ENCODE results near the gene MEX3C.

The MEX3C gene

DNA sequence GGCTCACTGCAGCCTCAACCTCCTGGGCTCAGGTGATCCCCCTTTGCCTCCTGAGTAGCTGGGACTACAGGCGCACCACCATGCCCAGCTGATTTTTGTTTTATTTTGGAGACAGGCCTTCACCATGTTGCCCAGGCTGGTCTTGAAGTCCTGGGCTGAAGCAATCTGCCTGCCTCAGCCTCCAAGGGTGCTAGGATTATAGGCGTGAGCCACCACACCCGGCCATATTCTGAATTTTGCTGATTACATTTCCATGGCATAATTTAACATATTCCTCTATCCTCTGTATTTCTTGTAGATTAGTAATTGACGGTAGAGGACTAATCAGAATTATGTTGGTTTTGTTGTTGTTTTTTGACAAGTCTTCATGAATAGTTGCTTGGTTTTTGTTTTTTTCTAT is 50.6 kb downstream of the MEX3C start:
- no peak overlapping the region for H3K4me2 ChIP-seq (ENCODE audit: low read depth, low read length, poor library complexity, severe bottlenecking)
- no peak for TF ChIP-seq EZH2phosphoT487 (IDR thresholded peaks at IDR 0.05; ENCODE audit: borderline replicate concordance)
- TF ChIP-seq, protein P1, sequence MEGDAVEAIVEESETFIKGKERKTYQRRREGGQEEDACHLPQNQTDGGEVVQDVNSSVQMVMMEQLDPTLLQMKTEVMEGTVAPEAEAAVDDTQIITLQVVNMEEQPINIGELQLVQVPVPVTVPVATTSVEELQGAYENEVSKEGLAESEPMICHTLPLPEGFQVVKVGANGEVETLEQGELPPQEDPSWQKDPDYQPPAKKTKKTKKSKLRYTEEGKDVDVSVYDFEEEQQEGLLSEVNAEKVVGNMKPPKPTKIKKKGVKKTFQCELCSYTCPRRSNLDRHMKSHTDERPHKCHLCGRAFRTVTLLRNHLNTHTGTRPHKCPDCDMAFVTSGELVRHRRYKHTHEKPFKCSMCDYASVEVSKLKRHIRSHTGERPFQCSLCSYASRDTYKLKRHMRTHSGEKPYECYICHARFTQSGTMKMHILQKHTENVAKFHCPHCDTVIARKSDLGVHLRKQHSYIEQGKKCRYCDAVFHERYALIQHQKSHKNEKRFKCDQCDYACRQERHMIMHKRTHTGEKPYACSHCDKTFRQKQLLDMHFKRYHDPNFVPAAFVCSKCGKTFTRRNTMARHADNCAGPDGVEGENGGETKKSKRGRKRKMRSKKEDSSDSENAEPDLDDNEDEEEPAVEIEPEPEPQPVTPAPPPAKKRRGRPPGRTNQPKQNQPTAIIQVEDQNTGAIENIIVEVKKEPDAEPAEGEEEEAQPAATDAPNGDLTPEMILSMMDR (conservative IDR thresholded peaks at IDR 0.05; ENCODE audit: low read length): no peak

DNA sequence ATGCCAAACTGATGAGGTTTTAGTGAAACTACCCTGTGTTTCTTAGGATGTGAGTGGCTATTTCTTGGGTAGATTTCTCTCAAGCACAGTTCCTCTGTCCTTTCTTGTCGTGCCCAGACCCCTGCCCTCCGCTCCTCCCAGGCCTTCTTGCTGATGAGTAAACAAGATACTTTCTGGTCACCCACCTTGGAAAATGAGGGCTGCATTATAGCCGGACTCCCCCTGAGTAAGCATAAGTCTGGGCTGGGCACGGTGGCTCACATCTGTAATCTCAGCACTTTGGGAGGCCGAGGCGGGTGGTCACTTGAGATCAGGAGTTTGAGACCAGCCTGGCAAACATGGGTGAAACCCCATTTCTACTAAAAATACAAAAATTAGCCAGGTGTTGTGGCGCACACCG is 58.5 kb downstream of the MEX3C start:
- Histone ChIP-seq H3K36me3 (ENCODE audit: insufficient read depth, low read length) (no peaks in the 10 kb centered on the region), H3F3A (ENCODE audit: low read depth) (no peaks in the 10 kb centered on the region), H4K20me1 (ENCODE audit: insufficient read depth, low read length, poor library complexity, severe bottlenecking) (no peaks in the 10 kb centered on the region), H3K4me3 (ENCODE audit: low read length, poor library complexity, severe bottlenecking) (no peak overlapping the region), H3K4me2 (ENCODE audit: low read depth, low read length, poor library complexity, severe bottlenecking) (no peak overlapping the region), H3K79me2 (ENCODE audit: insufficient read depth, low read length) (no peaks in the 10 kb centered on the region), H3K9ac (ENCODE audit: low read depth, low read length, poor library complexity, severe bottlenecking) (no peak overlapping the region), H3K4me1 (ENCODE audit: insufficient read depth, low read length, poor library complexity, severe bottlenecking) (no peaks in the 10 kb centered on the region), H3K9me2 (replicated peaks; ENCODE audit: low read depth, low read length) (no peaks in the 10 kb centered on the region), H2AFZ (ENCODE audit: low read length) (no peak overlapping the region), H3K9me3 (ENCODE audit: insufficient read depth, low read depth, low read length) (no peaks in the 10 kb centered on the region), H3K27me3 (ENCODE audit: insufficient read depth, low read length, poor library complexity, severe bottlenecking) (no peaks in the 10 kb centered on the region)
- TF ChIP-seq, protein P1 (conservative IDR thresholded peaks at IDR 0.05; ENCODE audit: low read length): no peak
- TF ChIP-seq EZH2phosphoT487 (IDR thresholded peaks at IDR 0.05; ENCODE audit: borderline replicate concordance): no peak

More for the DNA sequence above, 50.6 kb downstream of the MEX3C start:
- Histone ChIP-seq H3K9me2 (replicated peaks; ENCODE audit: low read depth, low read length) (no peaks in the 10 kb centered on the region), H3K9me3 (ENCODE audit: insufficient read depth, low read depth, low read length) (no peaks in the 10 kb centered on the region), H3K9ac (ENCODE audit: low read depth, low read length, poor library complexity, severe bottlenecking) (no peak overlapping the region), H3K79me2 (ENCODE audit: insufficient read depth, low read length) (no peaks in the 10 kb centered on the region), H2AFZ (ENCODE audit: low read length) (no peak overlapping the region), H3K36me3 (ENCODE audit: insufficient read depth, low read length) (no peaks in the 10 kb centered on the region), H3K4me1 (ENCODE audit: insufficient read depth, low read length, poor library complexity, severe bottlenecking) (peaks cover 5% of the 10 kb centered on the region), H4K20me1 (ENCODE audit: insufficient read depth, low read length, poor library complexity, severe bottlenecking) (no peaks in the 10 kb centered on the region), H3K27me3 (ENCODE audit: insufficient read depth, low read length, poor library complexity, severe bottlenecking) (no peaks in the 10 kb centered on the region), H3K4me3 (ENCODE audit: low read length, poor library complexity, severe bottlenecking) (no peak overlapping the region), H3F3A (ENCODE audit: low read depth) (no peaks in the 10 kb centered on the region)

DNA sequence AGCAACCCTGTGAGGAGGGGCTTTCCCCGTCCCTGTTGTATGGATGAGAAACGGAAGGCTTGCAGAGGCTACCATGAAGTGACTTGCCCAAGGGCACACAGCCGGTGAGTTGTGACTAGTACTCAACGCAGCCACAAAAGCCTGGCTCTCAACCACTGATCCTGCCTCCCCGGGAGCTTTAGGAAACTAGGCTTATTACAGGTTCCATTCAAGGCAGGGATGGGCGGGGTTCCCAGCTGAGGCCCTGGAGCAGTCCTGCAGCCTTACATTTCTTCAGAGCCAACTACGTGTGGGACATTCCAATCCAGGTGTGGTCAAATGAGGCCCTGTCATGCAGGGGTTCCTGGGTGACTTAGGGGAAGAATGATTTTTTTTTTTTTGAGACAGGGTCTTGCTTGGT is 59.6 kb downstream of the MEX3C start:
- Histone ChIP-seq H3K36me3 (ENCODE audit: insufficient read depth, low read length) (no peaks in the 10 kb centered on the region), H3K9ac (ENCODE audit: low read depth, low read length, poor library complexity, severe bottlenecking) (no peak overlapping the region), H3K4me2 (ENCODE audit: low read depth, low read length, poor library complexity, severe bottlenecking) (no peak overlapping the region), H3K27me3 (ENCODE audit: insufficient read depth, low read length, poor library complexity, severe bottlenecking) (no peaks in the 10 kb centered on the region), H3K4me3 (ENCODE audit: low read length, poor library complexity, severe bottlenecking) (no peak overlapping the region), H3K4me1 (ENCODE audit: insufficient read depth, low read length, poor library complexity, severe bottlenecking) (no peaks in the 10 kb centered on the region), H4K20me1 (ENCODE audit: insufficient read depth, low read length, poor library complexity, severe bottlenecking) (no peaks in the 10 kb centered on the region), H3K79me2 (ENCODE audit: insufficient read depth, low read length) (no peaks in the 10 kb centered on the region), H2AFZ (ENCODE audit: low read length) (no peak overlapping the region), H3K9me2 (replicated peaks; ENCODE audit: low read depth, low read length) (no peaks in the 10 kb centered on the region), H3F3A (ENCODE audit: low read depth) (no peaks in the 10 kb centered on the region), H3K9me3 (ENCODE audit: insufficient read depth, low read depth, low read length) (no peaks in the 10 kb centered on the region)
- no peak for TF ChIP-seq EZH2phosphoT487 (IDR thresholded peaks at IDR 0.05; ENCODE audit: borderline replicate concordance)
- TF ChIP-seq, protein P1 (conservative IDR thresholded peaks at IDR 0.05; ENCODE audit: low read length): no peak
